SKM-1 treated with dmso at 0.1 percent for 144 hours (cell line): ENCODE results near the gene CNIH3.
"Not testable (repeated sequence)": the region's sequence is repeated elsewhere in the genome, so short reads cannot be mapped to it uniquely, and the experiment has no call there.

ENCODE experiments used
- DNase-seq: peaks from one replicate; lab custom pipeline; 2025; ENCODE audit not compliant: unreplicated experiment; lab: John Stamatoyannopoulos, UW

The CNIH3 gene

DNA sequence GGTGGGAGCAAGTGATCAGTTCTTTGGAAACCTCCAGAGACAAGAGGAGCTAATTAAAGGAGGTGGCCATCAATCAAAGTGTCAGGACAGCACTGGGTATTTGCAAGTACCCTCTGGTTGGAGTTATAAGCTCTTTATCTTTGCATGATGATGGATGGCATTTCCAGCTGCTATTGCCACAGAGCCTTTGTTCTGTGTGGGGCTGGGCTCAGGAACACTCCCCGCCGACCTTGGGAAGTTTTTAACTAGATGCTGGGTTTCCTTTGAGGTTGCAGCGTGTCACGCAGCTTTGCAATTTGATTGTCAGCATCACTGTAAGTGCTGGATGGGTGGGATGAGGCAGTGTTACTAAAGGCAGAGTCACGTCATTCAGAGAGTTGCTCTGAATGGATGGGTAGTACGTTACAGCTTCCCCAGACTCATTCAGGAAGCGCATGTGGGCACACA lies 68.9 kb downstream of the CNIH3 start:
- no peak for DNase-seq

DNA sequence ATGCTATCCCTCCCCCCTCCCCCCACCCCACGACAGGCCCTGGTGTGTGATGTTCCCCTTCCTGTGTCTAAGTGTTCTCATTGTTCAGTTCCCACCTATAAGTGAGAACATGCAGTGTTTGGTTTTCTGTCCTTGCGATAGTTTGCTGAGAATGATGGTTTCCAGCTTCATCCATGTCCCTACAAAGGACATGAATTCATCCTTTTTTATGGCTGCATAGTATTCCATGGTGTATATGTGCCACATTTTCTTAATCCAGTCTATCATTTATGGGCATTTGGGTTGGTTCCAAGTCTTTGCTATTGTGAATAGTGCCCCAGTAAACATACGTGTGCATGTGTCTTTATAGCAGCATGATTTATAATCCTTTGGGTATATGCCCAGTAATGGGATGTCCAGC lies 70.0 kb downstream of the CNIH3 start:
- DNase-seq, result not testable (repeated sequence)

DNA sequence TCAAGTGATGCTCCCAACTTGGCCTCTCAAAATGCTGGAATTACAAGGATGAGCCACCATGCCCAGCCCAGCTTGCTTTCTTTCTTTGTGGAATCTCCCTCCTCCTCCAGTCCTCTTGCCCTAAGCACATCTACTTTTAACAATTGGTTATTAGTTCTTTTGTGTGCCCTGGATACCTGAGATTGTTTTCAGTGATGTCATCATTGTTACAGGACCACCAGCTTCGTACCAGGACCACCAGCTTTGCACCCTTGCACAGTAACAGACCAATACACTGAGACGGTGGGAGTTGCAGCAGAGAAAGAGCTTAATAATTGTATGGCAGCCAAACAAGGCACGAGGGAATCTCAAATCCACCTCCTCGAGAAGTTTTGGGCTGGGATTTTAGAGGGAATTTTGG lies 71.3 kb downstream of the CNIH3 start:
- DNase-seq, result no peak

DNA sequence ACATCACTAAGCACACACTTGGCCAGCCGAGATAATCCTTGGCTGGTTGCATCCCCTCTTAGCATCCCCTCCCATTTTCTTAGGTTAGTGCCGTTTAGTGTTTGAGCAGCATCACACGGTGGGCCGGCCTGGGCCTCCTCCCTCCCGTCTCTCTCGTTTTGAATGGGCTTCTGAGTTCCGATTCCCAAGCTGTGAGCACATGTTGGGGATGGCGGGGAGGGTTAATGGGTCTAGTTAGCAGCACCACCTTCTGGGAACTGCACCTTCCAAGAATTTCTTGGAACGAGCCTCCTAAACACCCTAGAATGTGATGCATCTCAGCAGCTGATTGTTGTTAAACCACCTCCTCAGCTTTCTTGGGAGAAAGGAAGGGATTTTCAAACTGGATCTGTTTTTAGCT lies 73.3 kb downstream of the CNIH3 start:
- DNase-seq, result no peak

DNA sequence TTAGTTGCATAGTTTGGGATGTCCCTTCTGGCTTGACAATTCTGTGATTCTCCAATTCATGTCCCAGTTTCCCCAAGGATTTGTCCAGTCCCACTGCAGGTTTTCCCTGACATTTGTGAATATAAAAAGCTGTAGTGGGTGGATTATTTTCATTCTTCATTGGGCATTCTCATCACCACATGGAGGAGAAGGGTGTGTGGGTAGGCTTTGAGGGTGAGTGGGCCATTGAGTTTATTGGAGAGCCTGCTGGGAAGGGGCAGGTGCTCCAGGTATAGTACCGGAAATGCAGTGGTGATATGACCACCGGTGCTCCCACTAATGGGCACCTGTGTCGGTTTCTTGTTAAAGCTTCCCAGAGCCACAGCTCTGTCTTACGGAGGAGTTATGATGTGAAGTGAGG lies 74.5 kb downstream of the CNIH3 start:
- no peak for DNase-seq

DNA sequence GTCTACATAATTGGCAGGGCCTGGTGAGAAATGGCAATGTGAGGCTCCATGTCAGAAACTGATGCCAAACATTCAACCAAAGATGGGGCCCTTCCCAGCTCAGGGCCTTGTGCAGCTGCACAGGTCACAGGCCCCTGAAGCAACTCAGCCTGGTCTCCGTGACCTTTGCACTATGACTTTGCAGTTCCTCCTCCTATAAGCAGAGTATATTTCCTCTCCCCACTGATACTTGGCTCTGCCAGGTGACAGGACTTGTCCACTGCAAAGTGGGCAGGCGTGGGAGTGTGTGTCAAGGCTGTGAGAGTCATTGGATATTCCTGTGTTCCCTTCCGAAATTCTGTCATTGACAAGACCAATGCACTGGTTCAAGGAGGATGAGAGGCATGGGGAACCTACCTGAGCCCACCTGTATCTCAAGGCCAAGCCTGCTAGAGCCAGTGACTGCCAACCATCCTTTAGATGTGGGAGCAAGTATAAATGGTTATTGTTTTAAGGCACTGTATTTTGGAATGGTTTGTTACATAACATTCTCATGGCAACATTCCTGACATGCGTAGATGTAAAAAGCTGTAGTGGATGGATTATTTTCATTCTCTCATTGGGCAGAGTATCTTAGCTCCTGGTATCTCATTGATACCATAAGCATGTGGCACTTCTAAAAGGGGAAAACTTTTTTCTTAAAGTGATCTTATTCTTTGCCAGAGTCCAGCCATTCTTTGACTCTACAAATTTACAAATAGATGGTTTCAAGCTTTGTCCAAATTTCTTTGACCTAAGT lies 75.2 kb downstream of the CNIH3 start:
- DNase-seq, result no peak

DNA sequence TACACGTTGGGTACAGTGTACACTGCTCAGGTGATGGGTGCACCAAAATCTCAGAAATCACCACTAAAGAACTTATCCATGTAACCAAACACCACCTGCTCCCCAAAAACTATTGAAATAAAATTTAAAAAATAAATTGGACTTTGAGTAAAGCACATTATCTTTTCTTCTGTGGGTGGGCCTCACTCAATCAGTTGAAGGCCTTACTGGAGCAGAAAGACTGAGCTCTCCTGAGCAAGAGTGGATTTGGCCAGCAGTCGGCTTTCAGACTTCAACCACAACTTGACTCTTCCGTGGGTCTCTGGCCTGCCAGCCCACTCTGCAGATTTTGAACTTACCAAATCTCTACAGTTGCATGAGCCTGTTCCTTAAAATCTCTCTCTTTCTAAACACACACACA lies 78.9 kb downstream of the CNIH3 start:
- no peak for DNase-seq

DNA sequence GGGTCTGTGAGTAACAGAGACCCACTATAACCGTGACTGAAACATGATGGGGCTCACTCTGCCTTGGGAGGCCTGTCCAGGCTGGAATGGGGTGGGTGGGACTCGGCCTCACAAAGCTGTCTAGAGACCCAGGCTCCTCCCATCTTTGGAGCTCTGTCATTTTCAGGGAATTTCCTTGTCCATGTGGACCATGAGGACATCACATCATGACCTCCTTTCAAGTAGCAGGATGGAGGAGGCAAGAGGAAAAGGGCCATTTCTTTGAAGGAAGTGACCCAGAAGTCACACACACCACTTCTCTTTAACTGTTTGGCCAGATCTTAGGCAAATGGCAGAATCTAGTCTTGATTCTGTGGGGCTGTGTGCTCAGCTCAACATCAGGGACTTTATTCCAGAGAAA lies 79.9 kb downstream of the CNIH3 start:
- no peak for DNase-seq

DNA sequence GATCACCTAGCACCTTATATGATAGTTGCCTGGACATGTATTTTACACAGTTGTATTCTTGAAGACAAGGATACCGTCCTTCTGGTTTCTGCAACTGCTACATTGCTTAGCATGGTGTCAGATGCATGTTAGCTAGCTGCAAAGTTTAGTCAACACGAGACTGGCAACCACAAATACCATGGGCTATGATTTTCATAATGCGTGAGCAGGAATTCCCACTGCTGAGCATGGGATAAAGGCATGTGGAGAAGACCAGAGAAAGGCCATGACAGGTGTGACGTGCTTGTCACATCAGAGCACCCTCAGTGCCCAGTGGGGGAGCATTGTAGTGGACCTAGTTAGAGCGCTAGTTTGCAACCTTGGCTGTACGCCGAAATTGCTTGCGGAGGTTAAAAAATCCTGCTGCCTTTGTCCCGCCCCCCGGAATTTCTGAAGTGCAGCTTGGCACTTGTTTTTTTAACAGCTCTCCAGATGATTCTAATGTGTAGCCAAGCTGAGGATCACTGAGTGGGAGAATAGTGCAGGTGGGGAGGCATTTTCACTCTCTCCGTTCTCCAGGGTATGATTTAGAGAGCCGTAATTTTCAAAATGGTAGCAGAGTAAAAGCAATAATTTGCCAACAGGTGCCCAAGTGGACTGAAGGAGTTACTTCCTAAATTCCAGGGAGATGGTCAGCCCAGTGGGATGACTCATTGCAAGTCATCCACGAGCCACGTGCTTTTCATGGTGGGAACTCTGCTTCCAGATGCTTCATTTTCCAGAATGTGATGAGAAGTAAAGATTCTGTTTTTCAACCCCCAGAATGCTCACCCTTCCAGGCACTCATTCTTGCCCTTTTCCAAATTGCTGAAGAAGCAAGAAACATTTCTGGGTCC lies 81.0 kb downstream of the CNIH3 start:
- DNase-seq, result no peak

DNA sequence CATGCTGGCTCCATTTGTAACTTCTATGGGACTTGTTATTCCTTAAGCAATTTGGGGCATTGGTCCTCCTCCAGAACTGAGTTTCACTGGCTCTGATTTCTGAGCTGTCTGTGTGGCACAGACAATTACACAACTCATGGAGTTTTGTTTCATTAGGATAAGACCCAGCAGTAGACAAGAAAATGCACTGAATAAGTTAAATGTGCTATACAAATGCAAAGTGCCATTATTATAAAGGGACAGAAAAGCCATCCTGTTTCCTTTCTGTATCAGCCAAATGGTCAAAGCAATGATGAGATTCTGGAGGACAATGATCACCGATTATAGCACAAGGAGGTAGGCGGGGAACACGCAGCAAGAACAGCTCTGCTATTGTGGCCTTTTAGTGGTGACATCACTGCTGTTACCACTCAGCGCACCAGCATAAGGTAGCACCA lies 81.9 kb downstream of the CNIH3 start:
- no peak for DNase-seq

DNA sequence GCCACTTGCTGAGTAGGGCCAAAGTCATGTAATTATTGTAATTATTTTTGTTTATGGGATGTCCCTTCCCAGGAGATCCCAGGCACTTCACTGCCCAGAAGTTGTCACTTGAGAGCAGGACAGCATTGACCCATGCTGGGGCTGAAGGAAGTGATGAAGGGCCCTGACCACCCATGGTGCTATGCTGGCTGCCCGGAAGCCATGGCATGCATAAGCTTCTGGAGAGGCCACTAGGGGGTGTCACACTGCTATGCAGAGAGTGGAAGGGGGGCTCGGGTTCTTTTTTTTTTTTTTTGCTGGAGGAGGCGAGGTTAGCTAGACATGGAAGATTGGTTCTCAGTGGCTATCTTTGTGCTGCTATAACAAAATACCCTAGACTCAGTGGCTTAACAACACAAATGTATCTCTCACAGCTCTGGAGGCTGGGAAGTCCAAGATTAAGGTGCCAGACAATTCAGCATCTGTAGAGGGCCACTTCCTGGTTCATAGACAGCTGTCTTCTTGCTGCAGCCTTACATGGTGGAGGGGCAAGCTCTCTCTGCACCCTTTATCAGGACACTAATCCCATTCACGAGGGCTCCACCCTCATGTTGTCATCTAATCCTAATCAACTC lies 84.9 kb downstream of the CNIH3 start:
- DNase-seq, result peak; percentile 34

DNA sequence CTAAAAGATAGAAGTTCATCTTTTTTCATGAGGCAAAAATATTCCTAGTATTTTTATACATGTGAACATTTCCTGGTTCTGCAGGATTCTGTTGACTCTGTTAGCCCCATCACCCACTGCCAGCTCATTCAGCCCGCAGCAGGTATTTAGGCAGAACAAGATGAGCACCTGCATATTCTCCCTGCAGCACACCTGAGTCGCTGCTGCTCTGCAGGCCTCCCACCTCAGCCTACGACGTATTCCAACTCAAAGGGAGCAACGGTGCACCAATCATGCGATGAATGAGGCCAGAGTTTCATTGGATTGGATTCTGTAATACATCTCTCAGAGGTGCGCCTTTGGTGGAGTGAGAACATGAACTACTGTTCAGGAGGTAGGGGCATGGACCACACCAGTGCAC lies 87.6 kb downstream of the CNIH3 start:
- no peak for DNase-seq

DNA sequence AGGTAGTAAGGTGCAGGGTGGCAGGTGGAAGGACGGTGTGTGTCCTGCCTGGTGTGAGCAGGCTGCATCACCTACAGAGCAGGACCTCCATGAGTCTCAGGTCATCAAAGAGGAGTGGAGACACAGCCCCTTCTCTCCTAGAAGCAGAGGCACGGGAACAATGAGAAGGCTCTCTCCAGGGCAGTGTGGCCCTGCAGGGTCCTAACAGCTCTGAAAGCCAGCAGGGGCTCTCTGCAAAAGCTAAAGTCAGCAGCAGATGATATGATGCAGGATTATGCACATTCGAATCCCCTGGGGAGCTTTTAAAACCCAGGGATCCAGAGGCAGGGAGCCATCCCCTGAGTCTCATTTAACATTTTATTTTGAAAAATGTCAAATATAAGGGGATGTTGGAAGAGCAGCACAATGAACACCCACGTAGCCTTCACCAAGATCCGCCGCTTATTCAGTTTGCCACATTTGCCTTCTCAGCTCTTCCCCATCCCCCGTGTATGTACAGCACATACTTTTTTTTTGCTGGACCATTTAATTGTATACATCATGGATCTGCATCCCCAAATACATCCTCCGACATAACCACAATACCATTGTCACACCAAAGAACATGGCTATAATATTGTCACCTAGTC lies 88.1 kb downstream of the CNIH3 start:
- no peak for DNase-seq

DNA sequence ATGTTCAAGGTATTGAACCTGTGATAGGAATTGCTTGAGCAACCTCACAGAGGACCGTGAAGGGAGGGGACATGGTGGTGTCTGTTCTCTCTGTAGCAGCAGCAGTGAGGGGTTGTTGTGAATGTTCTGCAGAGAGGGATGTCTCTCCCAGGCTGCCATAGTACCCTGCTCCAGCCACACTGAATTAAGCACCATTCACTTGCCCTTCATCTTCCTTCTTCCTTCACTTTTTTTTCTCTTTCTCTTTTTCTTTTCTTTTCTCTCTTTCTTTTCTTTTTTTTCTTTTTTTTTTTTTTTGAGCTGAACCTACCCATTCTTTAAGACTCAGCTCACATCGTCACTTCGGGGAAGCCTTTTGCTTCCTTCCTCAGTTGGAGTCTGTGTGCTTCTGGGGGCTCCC lies 89.5 kb downstream of the CNIH3 start:
- no peak for DNase-seq

DNA sequence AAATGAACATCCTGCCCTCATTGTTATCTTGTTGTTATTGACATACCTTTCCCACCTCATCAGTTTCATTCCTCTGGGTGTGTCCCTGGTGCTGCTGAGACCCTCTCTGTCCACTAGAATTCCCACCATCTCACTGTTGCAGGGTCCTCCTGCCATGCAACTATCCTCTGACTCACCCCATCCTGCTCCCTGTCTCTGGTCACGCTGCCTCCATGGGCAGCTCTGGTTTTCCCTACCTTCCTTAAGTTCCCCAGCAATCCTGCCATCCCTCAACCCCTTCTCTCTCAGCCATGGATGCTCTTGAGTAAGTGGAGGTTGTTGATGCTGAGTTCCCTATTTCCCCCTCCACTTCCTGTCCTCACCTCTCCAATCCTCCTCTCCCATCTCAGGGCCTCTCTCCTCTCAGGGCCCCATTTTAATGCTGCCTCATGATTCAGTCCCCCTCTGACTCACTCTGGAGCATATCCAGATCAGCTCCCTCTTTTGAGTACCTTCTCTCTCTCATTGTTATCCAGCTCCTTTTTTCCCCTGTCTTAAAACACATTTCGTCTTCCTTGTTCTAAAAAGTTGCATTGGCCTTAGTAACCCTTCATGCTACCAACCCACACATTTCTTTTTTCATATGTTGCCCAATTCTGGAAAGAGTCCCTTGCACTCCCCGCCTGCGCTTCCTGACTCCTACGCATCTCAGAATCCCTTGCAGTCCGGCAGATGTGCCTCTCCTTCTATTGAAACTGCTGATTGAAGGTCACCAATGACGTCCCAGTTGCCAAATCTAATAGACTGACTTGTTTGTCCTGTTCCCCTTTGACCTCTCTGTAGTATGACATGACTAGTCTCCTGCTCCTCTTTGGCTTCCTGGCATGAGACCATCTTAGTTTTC lies 92.0 kb downstream of the CNIH3 start:
- DNase-seq, result no peak

DNA sequence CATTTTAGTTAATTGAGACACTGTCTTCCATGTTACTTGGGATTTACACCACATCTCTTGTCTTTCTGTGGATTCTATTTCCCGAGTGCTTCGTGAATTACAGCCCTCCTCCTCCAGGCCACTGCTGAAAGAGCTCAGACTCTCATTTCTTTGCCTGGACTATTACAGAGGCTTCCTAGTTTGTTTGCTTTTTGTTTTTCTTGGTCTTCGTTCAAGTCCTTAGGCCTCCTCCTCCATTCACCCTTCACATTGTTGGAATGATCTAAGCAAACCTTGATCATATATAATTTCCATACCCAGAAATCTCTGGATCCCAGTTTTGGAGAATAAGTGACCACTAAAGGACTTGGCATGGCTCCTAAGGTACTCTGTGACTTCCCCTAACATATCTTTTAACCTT lies 94.1 kb downstream of the CNIH3 start:
- no peak for DNase-seq

DNA sequence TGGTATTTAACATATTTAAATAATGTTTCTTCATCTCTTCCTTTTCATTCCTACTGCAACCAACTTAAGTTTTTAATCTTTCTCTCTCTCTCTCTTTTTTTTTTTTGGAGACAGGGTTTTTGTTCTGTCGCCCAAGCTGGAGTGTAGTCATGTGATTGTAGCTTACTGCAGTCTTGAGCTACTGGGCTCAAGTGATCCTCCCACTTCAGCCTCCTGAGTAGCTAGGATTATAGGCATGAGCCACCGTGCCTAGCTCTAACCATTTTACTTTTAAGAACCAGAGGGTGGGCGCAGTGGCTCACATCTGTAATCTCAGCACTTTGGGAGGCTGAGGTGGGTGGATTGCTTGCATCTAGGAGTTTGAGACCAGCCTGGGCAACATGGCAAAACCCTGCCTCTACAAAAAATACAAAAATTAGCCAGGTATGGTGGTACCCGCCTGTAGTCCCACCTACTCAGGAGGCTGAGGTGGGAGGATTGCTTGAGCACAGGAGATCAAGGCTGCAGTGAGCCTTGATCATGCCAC lies 95.2 kb downstream of the CNIH3 start:
- DNase-seq, result not testable (repeated sequence)

DNA sequence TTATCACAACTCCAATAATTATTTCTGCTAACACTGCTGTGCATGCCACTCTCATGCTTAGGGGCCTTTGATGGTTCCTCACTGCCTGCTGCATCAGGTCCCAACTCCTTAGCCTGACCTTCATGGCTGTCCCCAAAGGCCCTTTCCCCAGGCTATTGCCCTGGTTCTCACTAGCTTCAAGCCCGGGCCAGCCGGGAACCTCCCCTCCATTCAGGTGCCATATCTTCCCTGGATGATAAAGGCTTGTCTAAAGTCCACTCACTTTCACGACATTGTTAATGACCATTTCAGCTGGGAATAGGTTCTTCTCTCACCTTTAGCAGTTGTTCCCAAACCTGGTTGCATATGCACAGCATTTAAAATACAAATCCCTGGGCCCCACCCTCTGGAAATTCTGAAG lies 95.8 kb downstream of the CNIH3 start:
- DNase-seq, result no peak

DNA sequence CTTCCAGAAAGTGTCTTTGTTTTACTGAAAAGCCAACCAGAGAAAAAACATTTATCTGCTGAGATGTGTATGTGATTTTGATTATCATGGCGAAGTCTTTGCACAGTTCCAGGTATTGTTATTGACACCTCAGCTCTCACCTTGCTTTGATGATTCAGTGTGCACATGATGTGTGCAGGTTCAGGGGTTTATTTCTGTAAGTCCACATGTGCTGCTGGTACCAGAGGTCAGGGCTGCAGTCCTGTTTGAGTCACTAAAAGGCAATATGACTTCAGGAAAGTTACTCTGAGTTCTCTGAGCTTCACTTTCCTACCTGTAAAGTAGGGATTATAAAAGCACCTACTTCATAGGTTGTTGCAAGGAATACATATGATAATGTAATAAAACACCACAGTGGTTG lies 97.1 kb downstream of the CNIH3 start:
- no peak for DNase-seq

DNA sequence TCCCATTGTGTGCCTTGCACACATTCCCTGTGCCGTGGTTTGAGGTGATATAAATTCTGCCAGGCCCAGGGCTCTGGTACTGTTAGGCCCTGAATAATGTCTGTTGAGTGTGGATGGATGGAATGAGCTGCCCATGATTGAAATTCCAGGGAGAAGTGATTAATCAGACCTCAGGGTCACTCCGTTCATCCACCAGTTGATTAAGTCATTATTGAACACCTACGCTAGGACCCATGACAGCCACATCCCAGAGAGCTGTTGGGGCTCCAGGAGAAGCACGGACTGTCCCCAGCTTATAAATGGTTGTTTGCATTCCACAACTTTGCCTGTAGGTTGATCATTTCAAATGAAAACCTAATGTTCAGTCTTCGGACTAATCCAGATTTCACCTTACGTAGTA lies 98.4 kb downstream of the CNIH3 start:
- no peak for DNase-seq
